ENCODE measurements around the gene ANKS1A. TPM values are rescaled to one million over a fixed set of nuclear protein-coding genes. Genes with fewer than 3 reads are reported as not detected.
A peak's percentile ranks its signal among the peaks of the same experiment; 100 is the strongest.
"Not testable (repeated sequence)": the region's sequence is repeated elsewhere in the genome, so short reads cannot be mapped to it uniquely, and the experiment has no call there.

ANKS1A gene
- total and polyA plus RNA-seq, 3 experiments from 2014 or later = 3.0 to 9.6 (median 8.7) TPM

DNA sequence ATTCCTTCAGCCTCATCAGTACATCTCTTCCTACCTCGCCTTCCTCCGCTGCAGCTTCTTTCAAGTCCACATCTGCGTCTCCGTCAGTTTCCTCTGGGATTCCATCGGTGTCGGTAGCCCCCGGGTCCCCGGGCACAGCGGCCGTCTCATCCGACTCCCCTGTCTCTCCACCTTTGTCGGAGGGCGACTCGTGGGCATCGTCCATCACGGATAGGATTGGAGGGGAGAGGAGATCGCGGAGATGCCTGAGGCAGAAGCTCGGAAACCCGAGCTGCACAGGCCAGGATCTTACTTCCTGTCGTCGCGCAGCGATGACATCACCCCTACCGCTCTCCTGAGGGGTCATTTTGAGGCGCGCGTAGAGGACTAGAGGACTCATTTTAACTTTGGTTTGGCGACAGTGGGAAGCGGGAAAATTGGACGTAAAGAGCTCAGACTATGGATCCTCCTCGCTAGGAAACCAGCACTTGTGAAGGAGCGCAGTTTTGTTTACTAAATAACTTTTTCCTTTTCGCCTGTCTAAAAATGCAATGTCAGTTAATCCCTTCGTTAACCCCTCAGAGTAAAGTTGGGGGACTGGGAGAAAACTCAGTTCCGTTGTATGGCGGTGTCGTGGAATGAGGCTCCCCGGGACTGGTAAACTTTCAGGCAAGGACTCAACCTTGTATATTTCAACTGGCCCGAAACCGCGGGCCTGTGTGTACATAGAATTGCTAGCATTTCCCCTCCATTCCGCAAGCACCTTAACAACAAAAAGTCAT, 1.1 kb upstream of the ANKS1A start, which contains the start of gene TAF11:
TAF11 (minus strand) TSS at position 290 of the 761 bp plus-strand sequence; CDS start at position 205, 85 bp downstream.
- H3K4me3 ChIP-seq (ENCODE audit: low read length) = peak within 1 kb of the TSS; percentile 89
- H3K4me1 Mint-ChIP-seq = peaks cover 46 to 74% (median 65%) of the 10 kb centered on the region in 3 donors
- DNase-seq = peak; percentile 83 to 93 (median 85)
- peak within 1 kb of the TSS; percentile 94 to 100 (median 99) for H3K27ac Mint-ChIP-seq
- no peaks in the 10 kb centered on the region for H3K9me3 ChIP-seq (ENCODE audit: low read length)
- no peaks in the 10 kb centered on the region for H3K27me3 ChIP-seq (ENCODE audit: insufficient read depth, low read length, poor library complexity, severe bottlenecking)
- H3K4me1 ChIP-seq (ENCODE audit: insufficient read depth, low read length) = peaks cover 27% of the 10 kb centered on the region
- ChIA-PET CTCF (interaction anchor here (1.0 to 1.4 kb wide), 2 partner anchors 22 to 131 kb away, joined by 3 to 6 read pairs; partner anchors contain the start of gene SNRPC), POLR2A (interaction anchor here (0.5 to 2.6 kb wide), 10 partner anchors 8 to 705 kb away, joined by 3 to 14 read pairs (median 4); partner anchors contain the start of genes BLTP3A, HMGA1 and SNRPC)
- H3K36me3 ChIP-seq (ENCODE audit: insufficient read depth, low read length) = no peaks in the 10 kb centered on the region
- peaks cover 7 to 43% (median 10%) of the 10 kb centered on the region in 3 donors for H3K36me3 Mint-ChIP-seq
- H3K9me3 Mint-ChIP-seq = peaks cover 0 to 4% (median 0%) of the 10 kb centered on the region in 5 donors
- H3K4me3 Mint-ChIP-seq = peak within 1 kb of the TSS; percentile 99 to 100 (median 100)
- peaks cover 0 to 4% of the 10 kb centered on the region in 2 donors for H3K27me3 Mint-ChIP-seq
- H3K27ac ChIP-seq (ENCODE audit: low read depth, low read length) = peak within 1 kb of the TSS; percentile 94

DNA sequence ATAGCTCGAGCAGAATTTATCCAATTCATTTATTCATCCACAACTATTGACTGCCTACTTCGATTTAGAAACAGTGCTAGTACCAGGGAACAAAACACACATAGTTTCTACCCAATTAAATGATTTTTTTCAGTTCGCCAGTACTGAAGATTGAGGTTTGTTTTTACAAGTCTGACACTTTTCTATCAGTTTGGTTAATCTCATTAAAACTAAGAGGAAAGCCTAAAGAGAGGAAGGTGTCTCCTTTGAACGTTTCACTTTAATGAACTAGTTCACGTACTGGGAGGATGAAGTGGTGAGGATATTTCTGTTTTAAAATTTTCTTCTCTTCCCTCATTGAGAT, 570 bp upstream of the ANKS1A start:
- Histone ChIP-seq H3K27ac (ENCODE audit: low read depth, low read length) (peak overlapping the region; percentile 94), H3K36me3 (ENCODE audit: insufficient read depth, low read length) (no peaks in the 10 kb centered on the region), H3K4me1 (ENCODE audit: insufficient read depth, low read length) (peaks cover 27% of the 10 kb centered on the region), H3K4me3 (ENCODE audit: low read length) (peak overlapping the region; percentile 89), H3K27me3 (ENCODE audit: insufficient read depth, low read length, poor library complexity, severe bottlenecking) (no peaks in the 10 kb centered on the region), H3K9me3 (ENCODE audit: low read length) (no peaks in the 10 kb centered on the region)
- DNase-seq = peak in 1 of 5 donors; percentile 37
- Mint-ChIP-seq H3K27ac (peak overlapping the region; percentile 94 to 100 (median 99)), H3K4me3 (peak overlapping the region; percentile 99 to 100 (median 100)), H3K27me3 (peaks cover 0 to 4% of the 10 kb centered on the region in 2 donors), H3K36me3 (peaks cover 7 to 38% (median 10%) of the 10 kb centered on the region in 3 donors), H3K9me3 (peaks cover 0 to 4% (median 0%) of the 10 kb centered on the region in 5 donors), H3K4me1 (peaks cover 46 to 70% (median 62%) of the 10 kb centered on the region in 3 donors)
- CTCF ChIA-PET = interaction anchor here (1.4 kb wide), 1 partner anchor 132 kb away, joined by 6 read pairs; the partner anchor contains the start of gene SNRPC
- POLR2A ChIA-PET = interaction anchor here (0.6 to 2.6 kb wide), 8 partner anchors 24 to 706 kb away, joined by 3 to 14 read pairs (median 4); partner anchors contain the start of genes BLTP3A and SNRPC

DNA sequence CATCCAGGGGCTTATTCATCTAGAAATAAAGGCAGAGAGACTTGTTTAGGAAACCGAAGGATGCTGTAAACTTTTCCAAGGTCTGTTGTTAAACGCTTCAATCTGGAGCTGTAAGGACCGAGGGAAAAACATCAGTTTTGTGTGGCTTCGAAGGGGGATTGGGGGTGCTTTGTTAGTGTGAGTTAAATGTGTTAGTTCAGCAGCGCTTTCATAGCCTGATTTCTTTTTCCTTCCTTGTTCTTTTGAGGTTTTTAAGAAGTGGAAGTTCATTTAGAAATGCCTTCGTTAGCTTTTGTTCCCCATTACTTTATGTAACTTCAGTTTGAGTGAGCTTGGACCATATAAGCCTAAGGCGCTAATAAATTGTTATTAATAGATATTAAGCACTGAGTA, 1.5 kb downstream of the ANKS1A start:
- H3K27ac Mint-ChIP-seq = peak overlapping the region; percentile 39 to 98 (median 85)
- CTCF ChIA-PET = no interaction called here

DNA sequence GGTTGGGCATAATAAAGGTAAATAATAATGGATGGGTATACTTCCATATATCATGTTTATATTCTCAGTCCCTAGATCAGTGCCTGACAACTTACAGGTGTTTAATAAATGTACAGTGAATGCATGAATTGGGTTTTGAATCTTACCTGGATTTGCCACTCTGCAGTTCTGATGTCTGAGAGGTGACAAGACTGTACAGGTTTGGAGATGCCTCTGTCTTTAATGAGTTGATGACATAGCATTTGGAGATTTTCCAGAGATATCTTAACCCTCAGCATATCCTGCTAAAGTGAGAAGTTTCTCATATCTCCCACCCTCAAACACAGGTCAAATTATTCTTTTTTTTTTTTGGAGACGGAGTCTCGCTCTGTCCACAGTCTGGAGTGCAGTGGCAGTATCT, 2.2 kb downstream of the ANKS1A start:
- CTCF ChIA-PET = no interaction called here
- DNase-seq = no peak
- peaks cover 0 to 20% (median 0%) of the 10 kb centered on the region in 3 donors for H3K36me3 Mint-ChIP-seq
- H3K4me3 Mint-ChIP-seq = peak overlapping the region; percentile 36 to 100 (median 56)
- Histone ChIP-seq H3K4me1 (ENCODE audit: insufficient read depth, low read length) (peaks cover 23% of the 10 kb centered on the region), H3K36me3 (ENCODE audit: insufficient read depth, low read length) (no peaks in the 10 kb centered on the region), H3K27ac (ENCODE audit: low read depth, low read length) (no peak overlapping the region), H3K27me3 (ENCODE audit: insufficient read depth, low read length, poor library complexity, severe bottlenecking) (no peaks in the 10 kb centered on the region), H3K9me3 (ENCODE audit: low read length) (no peaks in the 10 kb centered on the region), H3K4me3 (ENCODE audit: low read length) (no peak overlapping the region)
- H3K4me1 Mint-ChIP-seq = peaks cover 37 to 52% (median 43%) of the 10 kb centered on the region in 3 donors
- H3K27ac Mint-ChIP-seq = peak overlapping the region in 6 of 8 donors; percentile 55 to 98 (median 78)
- POLR2A ChIA-PET = no interaction called here
- peaks cover 0 to 4% of the 10 kb centered on the region in 2 donors for H3K27me3 Mint-ChIP-seq
- H3K9me3 Mint-ChIP-seq = no peaks in the 10 kb centered on the region

More for the DNA sequence above, 1.5 kb downstream of the ANKS1A start:
- Histone ChIP-seq H3K4me3 (ENCODE audit: low read length) (peak overlapping the region; percentile 36), H3K4me1 (ENCODE audit: insufficient read depth, low read length) (peaks cover 27% of the 10 kb centered on the region), H3K27ac (ENCODE audit: low read depth, low read length) (no peak overlapping the region), H3K9me3 (ENCODE audit: low read length) (no peaks in the 10 kb centered on the region), H3K36me3 (ENCODE audit: insufficient read depth, low read length) (no peaks in the 10 kb centered on the region), H3K27me3 (ENCODE audit: insufficient read depth, low read length, poor library complexity, severe bottlenecking) (no peaks in the 10 kb centered on the region)
- peaks cover 0 to 4% of the 10 kb centered on the region in 2 donors for H3K27me3 Mint-ChIP-seq
- peak overlapping the region; percentile 99 to 100 (median 100) for H3K4me3 Mint-ChIP-seq
- peaks cover 37 to 55% (median 44%) of the 10 kb centered on the region in 3 donors for H3K4me1 Mint-ChIP-seq
- no peak for DNase-seq
- H3K9me3 Mint-ChIP-seq = no peaks in the 10 kb centered on the region
- POLR2A ChIA-PET = no interaction called here
- H3K36me3 Mint-ChIP-seq = peaks cover 0 to 20% (median 0%) of the 10 kb centered on the region in 3 donors

DNA sequence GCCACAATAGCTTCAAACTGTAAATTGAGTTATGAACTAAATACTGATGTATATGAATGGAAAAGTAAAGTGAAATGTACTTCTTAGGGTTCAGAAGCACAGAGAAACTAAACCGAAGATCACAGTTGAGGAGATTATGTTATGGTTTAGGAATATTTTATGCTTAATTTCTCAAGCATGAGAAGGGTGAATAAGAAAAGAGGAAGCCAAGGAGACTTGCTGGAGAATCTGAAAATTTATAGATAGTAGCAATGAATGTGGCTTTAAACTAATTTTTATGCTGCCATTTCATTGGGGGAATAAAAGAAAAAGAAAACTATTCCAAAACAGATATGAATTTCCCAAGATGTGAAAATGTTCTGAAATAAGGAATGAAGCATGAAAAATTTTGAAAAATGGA, 5.6 kb downstream of the ANKS1A start:
- Mint-ChIP-seq H3K4me1 (peaks cover 15 to 36% (median 24%) of the 10 kb centered on the region in 3 donors), H3K36me3 (peaks cover 0 to 2% (median under 1%) of the 10 kb centered on the region in 3 donors), H3K27me3 (no peaks in the 10 kb centered on the region), H3K9me3 (no peaks in the 10 kb centered on the region), H3K4me3 (no peak overlapping the region), H3K27ac (no peak overlapping the region)
- no peaks in the 10 kb centered on the region for H3K36me3 ChIP-seq (ENCODE audit: insufficient read depth, low read length)
- no peaks in the 10 kb centered on the region for H3K9me3 ChIP-seq (ENCODE audit: low read length)
- H3K4me3 ChIP-seq (ENCODE audit: low read length) = no peak overlapping the region
- POLR2A ChIA-PET = no interaction called here
- H3K4me1 ChIP-seq (ENCODE audit: insufficient read depth, low read length) = peaks cover 13% of the 10 kb centered on the region
- no peak overlapping the region for H3K27ac ChIP-seq (ENCODE audit: low read depth, low read length)
- DNase-seq = no peak
- H3K27me3 ChIP-seq (ENCODE audit: insufficient read depth, low read length, poor library complexity, severe bottlenecking) = no peaks in the 10 kb centered on the region
- CTCF ChIA-PET = no interaction called here

DNA sequence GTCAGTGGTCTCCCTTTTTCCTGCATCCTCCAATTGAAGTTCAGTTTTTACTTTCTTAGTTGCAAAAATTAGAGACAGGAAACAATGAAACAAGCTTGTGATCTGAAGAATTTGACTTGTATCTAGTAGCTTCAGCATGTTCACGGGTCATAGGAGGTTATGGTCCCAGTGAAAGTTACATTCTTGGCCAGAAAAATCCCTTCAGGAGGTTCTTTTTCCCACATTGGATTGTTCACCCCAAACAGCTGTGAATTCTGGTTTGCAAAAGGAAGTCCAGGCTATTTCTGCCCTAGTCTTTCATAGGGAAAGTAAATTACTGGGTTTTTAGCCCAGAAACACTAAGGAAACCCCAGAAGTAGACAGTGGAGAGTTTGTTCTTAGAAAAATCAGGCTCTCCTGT, 8.1 kb downstream of the ANKS1A start:
- Histone ChIP-seq H3K4me1 (ENCODE audit: insufficient read depth, low read length) (no peaks in the 10 kb centered on the region), H3K27me3 (ENCODE audit: insufficient read depth, low read length, poor library complexity, severe bottlenecking) (no peaks in the 10 kb centered on the region), H3K4me3 (ENCODE audit: low read length) (no peak overlapping the region), H3K36me3 (ENCODE audit: insufficient read depth, low read length) (no peaks in the 10 kb centered on the region), H3K9me3 (ENCODE audit: low read length) (no peaks in the 10 kb centered on the region), H3K27ac (ENCODE audit: low read depth, low read length) (no peak overlapping the region)
- Mint-ChIP-seq H3K27ac (no peak overlapping the region), H3K27me3 (no peaks in the 10 kb centered on the region), H3K36me3 (peaks cover 0 to 4% (median 3%) of the 10 kb centered on the region in 3 donors), H3K4me3 (no peak overlapping the region), H3K9me3 (no peaks in the 10 kb centered on the region), H3K4me1 (peaks cover 2 to 13% (median 5%) of the 10 kb centered on the region in 3 donors)
- no peak for DNase-seq
- POLR2A ChIA-PET = interaction anchor here (1.1 kb wide), 1 partner anchor 144 kb away, joined by 5 read pairs; no protein-coding TSS in a partner anchor
- CTCF ChIA-PET = interaction anchor here (0.5 kb wide), 1 partner anchor 1661 kb away, joined by 3 read pairs; no protein-coding TSS in a partner anchor

DNA sequence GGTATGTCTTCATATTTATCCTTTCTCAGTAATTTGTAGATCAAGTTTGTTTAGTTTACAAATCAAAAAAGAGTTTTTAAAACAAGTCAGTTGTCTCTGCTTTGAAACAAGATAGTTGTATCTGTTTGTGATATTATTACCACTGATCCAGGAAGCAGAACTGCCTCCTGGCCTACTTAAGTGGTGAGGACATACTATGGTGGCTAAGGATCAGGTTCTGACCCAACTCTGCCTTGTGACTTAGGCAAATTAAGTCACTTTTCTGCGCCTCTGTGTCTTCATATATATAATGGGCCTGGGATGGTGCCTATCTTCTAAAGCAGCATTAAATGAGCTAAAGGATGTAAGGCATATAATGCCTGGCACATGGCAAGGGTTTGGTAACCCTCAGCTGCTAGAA, 8.7 kb downstream of the ANKS1A start:
- no peaks in the 10 kb centered on the region for H3K4me1 ChIP-seq (ENCODE audit: insufficient read depth, low read length)
- no peak overlapping the region for H3K4me3 ChIP-seq (ENCODE audit: low read length)
- Mint-ChIP-seq H3K27ac (peak overlapping the region in 1 of 8 donors; percentile 63), H3K4me1 (peaks cover under 1 to 9% (median 2%) of the 10 kb centered on the region in 3 donors), H3K4me3 (no peak overlapping the region), H3K36me3 (peaks cover 0 to 4% (median 3%) of the 10 kb centered on the region in 3 donors), H3K9me3 (no peaks in the 10 kb centered on the region), H3K27me3 (no peaks in the 10 kb centered on the region)
- DNase-seq = no peak
- H3K27me3 ChIP-seq (ENCODE audit: insufficient read depth, low read length, poor library complexity, severe bottlenecking) = no peaks in the 10 kb centered on the region
- ChIA-PET POLR2A (no interaction called here), CTCF (no interaction called here)
- H3K36me3 ChIP-seq (ENCODE audit: insufficient read depth, low read length) = no peaks in the 10 kb centered on the region
- no peak overlapping the region for H3K27ac ChIP-seq (ENCODE audit: low read depth, low read length)
- H3K9me3 ChIP-seq (ENCODE audit: low read length) = no peaks in the 10 kb centered on the region

DNA sequence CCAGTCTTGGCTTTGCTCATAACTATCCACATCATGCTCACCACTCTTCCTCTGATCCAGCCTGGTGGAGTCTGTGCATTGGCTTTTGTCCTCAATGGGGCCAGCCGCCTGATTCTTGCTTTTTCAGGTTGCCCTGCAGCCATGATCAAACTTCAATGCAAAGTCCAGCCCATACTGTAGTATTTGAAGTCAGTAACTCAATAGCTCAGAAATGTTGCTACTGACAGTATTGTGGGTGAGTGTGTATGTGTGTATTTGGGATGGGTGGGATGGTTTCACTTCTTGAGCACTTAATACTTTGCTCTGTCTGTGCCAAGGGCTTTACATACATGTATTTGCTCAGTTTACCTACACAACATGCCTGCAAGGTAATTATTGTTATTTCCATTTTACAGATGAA, 10.7 kb downstream of the ANKS1A start:
- H3K27ac Mint-ChIP-seq; H3K9me3 ChIP-seq (ENCODE audit: low read length); H3K36me3 Mint-ChIP-seq; H3K27me3 ChIP-seq (ENCODE audit: insufficient read depth, low read length, poor library complexity, severe bottlenecking); H3K36me3 ChIP-seq (ENCODE audit: insufficient read depth, low read length); H3K4me3 ChIP-seq (ENCODE audit: low read length); H3K4me1 Mint-ChIP-seq; H3K4me3 Mint-ChIP-seq; CTCF ChIA-PET; H3K27me3 Mint-ChIP-seq; H3K4me1 ChIP-seq (ENCODE audit: insufficient read depth, low read length); POLR2A ChIA-PET; H3K27ac ChIP-seq (ENCODE audit: low read depth, low read length); DNase-seq; H3K9me3 Mint-ChIP-seq: not testable (repeated sequence)

All from CD8-positive, alpha-beta memory T cell (primary cell).